Measurements from ENCODE around the gene ZNF385B. TPM values are rescaled to one million over a fixed set of nuclear protein-coding genes. Genes with fewer than 3 reads are reported as not detected.

The ZNF385B gene
- total RNA-seq, 1 donor from 2014 or later: 35.8 TPM

GRCh38 chr2:179712825-179713224 is 148.6 kb downstream of the ZNF385B start:
- Histone ChIP-seq H3K9ac (no peak overlapping the region), H3K27me3 (no peaks in the 10 kb centered on the region), H4K20me1 (ENCODE audit: low read depth) (no peaks in the 10 kb centered on the region), H3K27ac (no peak overlapping the region), H3K4me1 (no peaks in the 10 kb centered on the region), H3K9me3 (ENCODE audit: low read depth) (no peaks in the 10 kb centered on the region), H3F3A (ENCODE audit: low read depth) (no peaks in the 10 kb centered on the region), H3K4me2 (no peak overlapping the region), H3K36me3 (no peaks in the 10 kb centered on the region), H3K4me3 (no peak overlapping the region), H2AFZ (replicated peaks) (no peak overlapping the region), H3K79me2 (ENCODE audit: low read depth) (peaks cover 4% of the 10 kb centered on the region)
- Mint-ChIP-seq H3K27me3 (ENCODE audit: insufficient read depth, low read depth) (peaks cover 2% of the 10 kb centered on the region), H3K4me3 (no peak overlapping the region), H3K36me3 (no peaks in the 10 kb centered on the region), H3K9me3 (no peaks in the 10 kb centered on the region), H3K27ac (no peak overlapping the region), H3K4me1 (no peaks in the 10 kb centered on the region)
- no peak for DNase-seq (ENCODE audit: low spot score)
- TF ChIP-seq EZH2 (IDR thresholded peaks at IDR 0.05) (no peak), CTCF (IDR thresholded peaks at IDR 0.05) (no peak), EZH2phosphoT487 (IDR thresholded peaks at IDR 0.05) (no peak)

- Mint-ChIP-seq H3K27ac (no peak overlapping the region), H3K27me3 (ENCODE audit: insufficient read depth, low read depth) (peaks cover 2% of the 10 kb centered on the region), H3K36me3 (no peaks in the 10 kb centered on the region), H3K4me1 (no peaks in the 10 kb centered on the region), H3K4me3 (no peak overlapping the region), H3K9me3 (no peaks in the 10 kb centered on the region)
- no peaks in the 10 kb centered on the region for H3F3A ChIP-seq (ENCODE audit: low read depth)
- DNase-seq (ENCODE audit: low spot score): no peak
- no peak overlapping the region for H3K4me2 ChIP-seq
- peaks cover 4% of the 10 kb centered on the region for H3K79me2 ChIP-seq (ENCODE audit: low read depth)
- no peaks in the 10 kb centered on the region for H4K20me1 ChIP-seq (ENCODE audit: low read depth)
- TF ChIP-seq CTCF (IDR thresholded peaks at IDR 0.05) (no peak), EZH2 (IDR thresholded peaks at IDR 0.05) (no peak), EZH2phosphoT487 (IDR thresholded peaks at IDR 0.05) (no peak)
- no peak overlapping the region for H3K9ac ChIP-seq
- H3K9me3 ChIP-seq (ENCODE audit: low read depth): no peaks in the 10 kb centered on the region
- no peak overlapping the region for H3K27ac ChIP-seq
- H3K4me3 ChIP-seq: no peak overlapping the region
- H2AFZ ChIP-seq (replicated peaks): no peak overlapping the region
- no peaks in the 10 kb centered on the region for H3K27me3 ChIP-seq
- H3K4me1 ChIP-seq: no peaks in the 10 kb centered on the region
- H3K36me3 ChIP-seq: no peaks in the 10 kb centered on the region
Observed at GRCh38 chr2:179711375-179711774, 150.0 kb downstream of the ZNF385B start.

DNA sequence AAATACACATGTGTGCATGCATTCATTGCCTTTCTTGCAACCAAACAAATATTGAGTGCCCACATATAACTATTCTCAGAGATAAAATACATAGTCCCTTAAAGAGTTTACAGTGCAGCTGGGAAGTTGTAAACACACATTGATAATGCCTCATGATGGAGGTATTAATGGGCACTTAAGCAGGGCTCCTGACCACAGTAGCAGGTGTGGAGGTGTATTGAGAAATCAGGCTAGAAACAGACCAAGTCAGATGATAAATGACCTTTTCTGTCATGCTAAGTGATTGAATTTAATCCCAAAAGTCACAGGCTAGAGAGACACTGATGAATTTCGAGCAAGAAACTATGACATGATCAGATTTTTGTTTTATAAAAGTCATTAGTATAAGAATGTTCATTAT is 157.7 kb downstream of the ZNF385B start:
- H2AFZ ChIP-seq (replicated peaks): no peak overlapping the region
- no peaks in the 10 kb centered on the region for H3K4me1 ChIP-seq
- no peak overlapping the region for H3K27ac ChIP-seq
- H3K9ac ChIP-seq: no peak overlapping the region
- no peaks in the 10 kb centered on the region for H3K36me3 ChIP-seq
- Mint-ChIP-seq H3K27me3 (ENCODE audit: insufficient read depth, low read depth) (no peaks in the 10 kb centered on the region), H3K4me3 (no peak overlapping the region), H3K36me3 (no peaks in the 10 kb centered on the region), H3K9me3 (no peaks in the 10 kb centered on the region), H3K27ac (no peak overlapping the region), H3K4me1 (no peaks in the 10 kb centered on the region)
- no peak overlapping the region for H3K4me2 ChIP-seq
- H3F3A ChIP-seq (ENCODE audit: low read depth): no peaks in the 10 kb centered on the region
- TF ChIP-seq EZH2phosphoT487 (IDR thresholded peaks at IDR 0.05): no peak
- TF ChIP-seq CTCF (IDR thresholded peaks at IDR 0.05): no peak
- TF ChIP-seq EZH2 (IDR thresholded peaks at IDR 0.05): no peak
- no peaks in the 10 kb centered on the region for H3K79me2 ChIP-seq (ENCODE audit: low read depth)
- H3K4me3 ChIP-seq: no peak overlapping the region
- H4K20me1 ChIP-seq (ENCODE audit: low read depth): no peaks in the 10 kb centered on the region
- H3K27me3 ChIP-seq: no peaks in the 10 kb centered on the region
- DNase-seq (ENCODE audit: low spot score): no peak
- no peaks in the 10 kb centered on the region for H3K9me3 ChIP-seq (ENCODE audit: low read depth)

Data from neural progenitor cell (in vitro differentiated cells).